ENCODE results near the gene SULT4A1. TPM values are rescaled to one million over a fixed set of nuclear protein-coding genes. Genes with fewer than 3 reads are reported as not detected.
A peak's percentile ranks its signal among the peaks of the same experiment; 100 is the strongest.

SULT4A1 gene
- total and polyA plus RNA-seq, 2 of the 4 experiments (the other 2 are of a cell fraction), result 1.1 to 5.2 TPM

DNA sequence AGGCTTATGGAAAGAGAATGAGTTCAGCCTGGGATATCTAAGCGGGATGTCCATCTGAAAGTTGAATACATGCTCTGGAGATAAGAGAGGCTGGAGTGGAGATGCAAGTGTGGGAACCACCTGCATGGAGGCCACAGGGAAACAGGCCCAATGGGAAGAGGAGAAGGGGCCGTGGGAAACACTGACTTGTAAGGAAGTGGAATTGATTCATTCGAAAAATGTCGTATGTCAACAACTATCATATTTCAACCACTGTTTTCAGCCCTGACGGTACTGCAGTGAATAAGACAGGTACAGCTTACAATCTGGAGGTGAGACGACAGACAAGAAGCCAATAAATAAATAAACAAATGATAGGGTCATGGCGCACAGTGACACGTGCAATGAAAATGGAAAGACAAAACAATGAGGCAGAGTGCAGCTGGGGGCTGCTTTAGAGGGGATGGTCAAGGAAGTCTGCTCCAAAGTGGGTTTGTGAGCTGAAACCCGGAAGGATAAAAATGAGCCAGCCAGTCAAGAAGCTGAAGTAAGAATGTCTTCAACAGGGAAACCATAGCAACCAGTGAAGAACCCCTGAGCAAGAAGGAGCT lies 86.1 kb downstream of the SULT4A1 start:
- Histone ChIP-seq H3K4me1 (ENCODE audit: control insufficient read depth, insufficient read depth, low read length) (no peaks in the 10 kb centered on the region), H2AK9ac (replicated peaks; ENCODE audit: low read depth, low read length, poor library complexity) (no peak overlapping the region), H4K5ac (ENCODE audit: low read depth, low read length) (no peak overlapping the region), H2AK5ac (ENCODE audit: low read depth, low read length) (no peak overlapping the region), H3K4me2 (ENCODE audit: low read depth, low read length) (no peak overlapping the region), H4K91ac (ENCODE audit: insufficient read depth, low read depth, low read length) (no peak overlapping the region), H2AFZ (replicated peaks; ENCODE audit: low read length, poor library complexity) (no peak overlapping the region), H2BK15ac (ENCODE audit: low read depth, low read length) (no peak overlapping the region), H2BK120ac (ENCODE audit: low read depth, low read length) (no peak overlapping the region), H3K23ac (ENCODE audit: low read depth, low read length) (no peak overlapping the region), H3K9me1 (ENCODE audit: insufficient read depth, low read length) (no peaks in the 10 kb centered on the region; the same call in 1 of the 2 replicates), H3K27me3 (ENCODE audit: control insufficient read depth, insufficient read depth, low read length) (no peaks in the 10 kb centered on the region; the same call in 1 of the 2 replicates), H3K9me3 (ENCODE audit: control insufficient read depth, insufficient read depth, low read length) (no peaks in the 10 kb centered on the region), H3K79me1 (ENCODE audit: low read depth in 1 of 2, low read length in 2 of 2) (no peaks in the 10 kb centered on the region), H3K9ac (ENCODE audit: low read depth, low read length) (no peak overlapping the region), H2BK20ac (ENCODE audit: low read depth, low read length) (no peak overlapping the region), H4K8ac (ENCODE audit: low read depth in 2 of 2, low read length in 2 of 2) (no peak overlapping the region), H3K27ac (ENCODE audit: insufficient read depth, low read length) (no peak overlapping the region), H3K36me3 (ENCODE audit: control insufficient read depth, insufficient read depth, low read length) (no peaks in the 10 kb centered on the region), H4K20me1 (ENCODE audit: insufficient read depth, low read length) (no peaks in the 10 kb centered on the region), H3K14ac (replicated peaks; ENCODE audit: low read depth, low read length) (no peak overlapping the region), H3K18ac (ENCODE audit: low read depth, low read length) (no peak overlapping the region), H3K56ac (ENCODE audit: extremely low read depth, insufficient read depth, low read length) (no peak overlapping the region), H2BK5ac (ENCODE audit: low read depth, low read length, poor library complexity, severe bottlenecking) (no peak overlapping the region), H3K4ac (ENCODE audit: low read depth, low read length) (no peak overlapping the region), H3K4me3 (ENCODE audit: insufficient read depth, low read depth, low read length) (no peak overlapping the region)
- intact Hi-C loops (cut with micrococcal nuclease), result no loop called here
- 100% methylated on average over 2 of the region's 9 CpGs; no CpG with 5 or more reads in 1 of the 2 experiments for WGBS, 2 experiments (ENCODE audit: extremely low coverage in 2 of 2, insufficient read length in 1 of 2)
- ATAC-seq (ENCODE audit: low read depth) (no peak), DNase-seq (peak; percentile 10)
- in situ Hi-C loops (cut with MboI; ENCODE audit: low sequenced_read_pairs), result no loop called here
- TF ChIP-seq MXI1 (IDR thresholded peaks at IDR 0.05; ENCODE audit: borderline replicate concordance, low read depth, low read length) (no peak), MAFK (IDR thresholded peaks at IDR 0.05; ENCODE audit: low read depth, low read length) (no peak), SMC3 (IDR thresholded peaks at IDR 0.05; ENCODE audit: low read depth, low read length) (no peak), POLR2A (IDR thresholded peaks at IDR 0.05; ENCODE audit: low read depth, low read length) (no peak), FOS (IDR thresholded peaks at IDR 0.05; ENCODE audit: low read depth, low read length) (no peak), RAD21 (IDR thresholded peaks at IDR 0.05; ENCODE audit: low read length) (no peak), BHLHE40 (IDR thresholded peaks at IDR 0.05; ENCODE audit: low read depth, low read length) (no peak), CHD1 (IDR thresholded peaks at IDR 0.05; ENCODE audit: low read depth, low read length) (no peak), RFX5 (IDR thresholded peaks at IDR 0.05; ENCODE audit: low read depth, low read length) (no peak), CEBPB (IDR thresholded peaks at IDR 0.05; ENCODE audit: low read depth, low read length) (no peak), NFE2L2 (IDR thresholded peaks at IDR 0.05; ENCODE audit: low read depth, low read length) (no peak), MAZ (IDR thresholded peaks at IDR 0.05; ENCODE audit: borderline replicate concordance, low read depth, low read length) (no peak), RCOR1 (IDR thresholded peaks at IDR 0.05; ENCODE audit: insufficient replicate concordance, low read length) (no peak)
- TF ChIP-seq, protein P1, sequence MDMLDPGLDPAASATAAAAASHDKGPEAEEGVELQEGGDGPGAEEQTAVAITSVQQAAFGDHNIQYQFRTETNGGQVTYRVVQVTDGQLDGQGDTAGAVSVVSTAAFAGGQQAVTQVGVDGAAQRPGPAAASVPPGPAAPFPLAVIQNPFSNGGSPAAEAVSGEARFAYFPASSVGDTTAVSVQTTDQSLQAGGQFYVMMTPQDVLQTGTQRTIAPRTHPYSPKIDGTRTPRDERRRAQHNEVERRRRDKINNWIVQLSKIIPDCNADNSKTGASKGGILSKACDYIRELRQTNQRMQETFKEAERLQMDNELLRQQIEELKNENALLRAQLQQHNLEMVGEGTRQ (IDR thresholded peaks at IDR 0.05; ENCODE audit: low read depth, low read length), result no peak
- TF ChIP-seq, protein P2, sequence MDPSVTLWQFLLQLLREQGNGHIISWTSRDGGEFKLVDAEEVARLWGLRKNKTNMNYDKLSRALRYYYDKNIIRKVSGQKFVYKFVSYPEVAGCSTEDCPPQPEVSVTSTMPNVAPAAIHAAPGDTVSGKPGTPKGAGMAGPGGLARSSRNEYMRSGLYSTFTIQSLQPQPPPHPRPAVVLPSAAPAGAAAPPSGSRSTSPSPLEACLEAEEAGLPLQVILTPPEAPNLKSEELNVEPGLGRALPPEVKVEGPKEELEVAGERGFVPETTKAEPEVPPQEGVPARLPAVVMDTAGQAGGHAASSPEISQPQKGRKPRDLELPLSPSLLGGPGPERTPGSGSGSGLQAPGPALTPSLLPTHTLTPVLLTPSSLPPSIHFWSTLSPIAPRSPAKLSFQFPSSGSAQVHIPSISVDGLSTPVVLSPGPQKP (IDR thresholded peaks at IDR 0.05; ENCODE audit: borderline replicate concordance, low read depth, low read length), result no peak
- TF ChIP-seq, protein P3, sequence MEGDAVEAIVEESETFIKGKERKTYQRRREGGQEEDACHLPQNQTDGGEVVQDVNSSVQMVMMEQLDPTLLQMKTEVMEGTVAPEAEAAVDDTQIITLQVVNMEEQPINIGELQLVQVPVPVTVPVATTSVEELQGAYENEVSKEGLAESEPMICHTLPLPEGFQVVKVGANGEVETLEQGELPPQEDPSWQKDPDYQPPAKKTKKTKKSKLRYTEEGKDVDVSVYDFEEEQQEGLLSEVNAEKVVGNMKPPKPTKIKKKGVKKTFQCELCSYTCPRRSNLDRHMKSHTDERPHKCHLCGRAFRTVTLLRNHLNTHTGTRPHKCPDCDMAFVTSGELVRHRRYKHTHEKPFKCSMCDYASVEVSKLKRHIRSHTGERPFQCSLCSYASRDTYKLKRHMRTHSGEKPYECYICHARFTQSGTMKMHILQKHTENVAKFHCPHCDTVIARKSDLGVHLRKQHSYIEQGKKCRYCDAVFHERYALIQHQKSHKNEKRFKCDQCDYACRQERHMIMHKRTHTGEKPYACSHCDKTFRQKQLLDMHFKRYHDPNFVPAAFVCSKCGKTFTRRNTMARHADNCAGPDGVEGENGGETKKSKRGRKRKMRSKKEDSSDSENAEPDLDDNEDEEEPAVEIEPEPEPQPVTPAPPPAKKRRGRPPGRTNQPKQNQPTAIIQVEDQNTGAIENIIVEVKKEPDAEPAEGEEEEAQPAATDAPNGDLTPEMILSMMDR (conservative IDR thresholded peaks at IDR 0.05; ENCODE audit: low read depth, low read length), result no peak
- POLR2A ChIA-PET (ENCODE audit: unreplicated experiment), result no interaction called here
- dilution Hi-C loops (cut with HindIII; ENCODE audit: low sequenced_read_pairs, unreplicated experiment), result no loop called here
- BruUV-seq (replicated peaks), result no TSS peak
- CTCF ChIA-PET, result no interaction called here
